GM12878 (cell line): ENCODE results near the gene ANKRD26.

ENCODE experiments used
- POLR2A ChIP-seq: IDR thresholded peaks from 2 replicates; pipeline ENCODE4 v1.6.1; 2011; ENCODE audit warnings: low read depth, mild to moderate bottlenecking, low read length
- RB1 ChIP-seq: fragments of 450-650 bp; formaldehyde crosslinking; IDR thresholded peaks from 2 replicates; pipeline ENCODE4 v1.6.1; 2017; ENCODE audit warnings: mild to moderate bottlenecking, borderline replicate concordance
- TF ChIP-seq, protein P1 (sequence below), 3 experiments: IDR thresholded peaks in 2 of 3; conservative IDR thresholded peaks in 1 of 3; 2 replicates each; pipeline ENCODE4 v1.5.1; 2011; ENCODE audit warnings: low read depth in 3 of 3, low read length in 3 of 3, mild to moderate bottlenecking in 3 of 3, control low read depth in 2 of 3, moderate library complexity in 2 of 3, inconsistent platforms in 1 of 3, mixed read lengths in 1 of 3; ENCODE audit not compliant: control insufficient read depth in 2 of 3, insufficient read depth in 1 of 3; ENCODE audit errors: extremely low read depth in 1 of 3

DNA sequence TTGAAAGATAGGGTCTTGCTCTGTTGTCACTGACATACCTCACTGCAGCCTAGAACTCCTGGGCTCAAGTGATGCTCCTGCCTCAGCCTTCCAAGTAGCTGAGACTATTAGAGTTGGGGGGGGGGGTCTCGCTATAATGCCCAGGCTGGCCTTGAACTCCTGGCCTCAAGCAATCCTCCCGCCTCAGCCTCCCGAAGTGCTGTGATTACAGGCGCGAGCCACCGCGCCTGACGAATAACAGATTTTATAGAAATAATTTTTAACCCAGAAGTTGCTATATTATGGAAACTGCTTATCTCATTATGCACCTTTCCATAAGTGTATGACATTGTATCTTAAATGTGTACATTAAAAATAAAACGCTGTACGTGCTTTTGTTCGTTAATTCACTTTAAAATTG, 846 bp downstream of the ANKRD26 start:
- no peak for TF ChIP-seq RB1
- TF ChIP-seq POLR2A, result no peak
- TF ChIP-seq, protein P1, sequence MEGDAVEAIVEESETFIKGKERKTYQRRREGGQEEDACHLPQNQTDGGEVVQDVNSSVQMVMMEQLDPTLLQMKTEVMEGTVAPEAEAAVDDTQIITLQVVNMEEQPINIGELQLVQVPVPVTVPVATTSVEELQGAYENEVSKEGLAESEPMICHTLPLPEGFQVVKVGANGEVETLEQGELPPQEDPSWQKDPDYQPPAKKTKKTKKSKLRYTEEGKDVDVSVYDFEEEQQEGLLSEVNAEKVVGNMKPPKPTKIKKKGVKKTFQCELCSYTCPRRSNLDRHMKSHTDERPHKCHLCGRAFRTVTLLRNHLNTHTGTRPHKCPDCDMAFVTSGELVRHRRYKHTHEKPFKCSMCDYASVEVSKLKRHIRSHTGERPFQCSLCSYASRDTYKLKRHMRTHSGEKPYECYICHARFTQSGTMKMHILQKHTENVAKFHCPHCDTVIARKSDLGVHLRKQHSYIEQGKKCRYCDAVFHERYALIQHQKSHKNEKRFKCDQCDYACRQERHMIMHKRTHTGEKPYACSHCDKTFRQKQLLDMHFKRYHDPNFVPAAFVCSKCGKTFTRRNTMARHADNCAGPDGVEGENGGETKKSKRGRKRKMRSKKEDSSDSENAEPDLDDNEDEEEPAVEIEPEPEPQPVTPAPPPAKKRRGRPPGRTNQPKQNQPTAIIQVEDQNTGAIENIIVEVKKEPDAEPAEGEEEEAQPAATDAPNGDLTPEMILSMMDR (IDR thresholded peaks at IDR 0.05 in 2 of 3, conservative IDR thresholded peaks at IDR 0.05 in 1 of 3; ENCODE audit: control insufficient read depth in 2 of 3, extremely low read depth in 1 of 3, insufficient read depth in 1 of 3, low read depth in 3 of 3, low read length in 3 of 3), result no peak
